Ishikawa (cell line): ENCODE data around the gene ITGA5.

ENCODE experiments used
- CEBPB ChIP-seq: IDR thresholded peaks from 2 replicates; pipeline ENCODE4 v1.6.1; 2012
- CREB1 ChIP-seq: IDR thresholded peaks from 2 replicates; pipeline ENCODE4 v1.6.1; 2012; ENCODE audit warnings: low read depth
- EP300 ChIP-seq: IDR thresholded peaks from 2 replicates; pipeline ENCODE4 v1.6.1; 2012; ENCODE audit warnings: borderline replicate concordance
- FOXM1 ChIP-seq: IDR thresholded peaks from 2 replicates; pipeline ENCODE4 v1.6.1; 2012; ENCODE audit warnings: low read depth, borderline replicate concordance
- MAX ChIP-seq: IDR thresholded peaks from 2 replicates; pipeline ENCODE4 v1.6.1; 2012
- NFIC ChIP-seq: IDR thresholded peaks from 2 replicates; pipeline ENCODE4 v1.6.1; 2012
- RAD21 ChIP-seq: IDR thresholded peaks from 2 replicates; pipeline ENCODE4 v1.6.1; 2012; ENCODE audit warnings: low read depth
- REST ChIP-seq: IDR thresholded peaks from 2 replicates; pipeline ENCODE4 v1.6.1; 2012; ENCODE audit warnings: low read depth, mild to moderate bottlenecking
- TAF1 ChIP-seq: IDR thresholded peaks from 2 replicates; pipeline ENCODE4 v1.6.1; 2012; ENCODE audit warnings: low read depth, mild to moderate bottlenecking
- TCF12 ChIP-seq: IDR thresholded peaks from 2 replicates; pipeline ENCODE4 v1.6.1; 2012; ENCODE audit warnings: low read depth
- TEAD4 ChIP-seq: IDR thresholded peaks from 2 replicates; pipeline ENCODE4 v1.6.1; 2012
- USF1 ChIP-seq: IDR thresholded peaks from 2 replicates; pipeline ENCODE4 v1.6.1; 2012
- YY1 ChIP-seq: IDR thresholded peaks from 2 replicates; pipeline ENCODE4 v1.6.1; 2012; ENCODE audit warnings: low read depth
- ZBTB7A ChIP-seq: IDR thresholded peaks from 2 replicates; pipeline ENCODE4 v1.6.1; 2012; ENCODE audit warnings: low read depth

GRCh38 chr12:54430471-54431069 lies 11.5 kb upstream of the ITGA5 start:
- TF ChIP-seq YY1, result no peak
- TF ChIP-seq TCF12, result no peak
- no peak for TF ChIP-seq TEAD4
- no peak for TF ChIP-seq CEBPB
- TF ChIP-seq CREB1, result no peak
- no peak for TF ChIP-seq TAF1
- TF ChIP-seq REST, result no peak
- no peak for TF ChIP-seq RAD21
- no peak for TF ChIP-seq FOXM1
- no peak for TF ChIP-seq ZBTB7A
- no peak for TF ChIP-seq MAX
- TF ChIP-seq NFIC, result no peak
- no peak for TF ChIP-seq EP300
- TF ChIP-seq USF1, result no peak
